Lower leg skin (tissue), 4 donors: ENCODE data around the gene RASSF5. TPM values are rescaled to one million over a fixed set of nuclear protein-coding genes. Genes with fewer than 3 reads are reported as not detected.

Experiments used
- DNase-seq, 2 donors: peaks; one replicate each; pipeline ENCODE4 v3.0.0-alpha.2; 2019; ENCODE audit warnings: low spot score in 2 of 2
- H3K4me3 ChIP-seq: fragments of 200-600 bp; sonication (generic); 2 replicates; pipeline ENCODE4 v1.5.1; 2017; ENCODE audit warnings: mild to moderate bottlenecking, low read depth; ENCODE audit not compliant: poor library complexity, severe bottlenecking
- CTCF ChIP-seq, 3 donors: fragments of 450-650 bp; IDR thresholded peaks; one replicate each; pipeline ENCODE4 v1.5.1; 2016; ENCODE audit warnings: antibody characterized with exemption in 3 of 3, mild to moderate bottlenecking in 3 of 3, moderate library complexity in 2 of 3
- POLR2A ChIP-seq, 2 donors: fragments of 450-650 bp; IDR thresholded peaks; one replicate each; pipeline ENCODE4 v1.6.1; 2016 to 2017; ENCODE audit warnings: antibody characterized with exemption in 2 of 2, mild to moderate bottlenecking in 1 of 2, moderate library complexity in 1 of 2
- WGBS, 2 donors: methylation state at CpG; one replicate each; pipeline ENCODE4 v1.1.5; 2018; 5-methylcytosine and 5-hydroxymethylcytosine counted together
- intact Hi-C: fragments of 100-400 bp; cut with DNase I; formaldehyde crosslinking; loops from one replicate; pipeline ENCODE4 v1.15.0; 2023; ENCODE audit warnings: low total_unique reads
- total RNA-seq, 4 donors: library from RNA; depleted of rRNA; stranded (reverse); fragments of >200 nt; gene quantifications; one replicate each; pipeline ENCODE4 v1.1.0, GENCODE V29; 2016

Gene RASSF5
- total RNA-seq, 4 donors from 2014 or later = 81.3 to 102 (median 86.1) TPM

GRCh38 chr1:206490771-206491405, 16.4 kb upstream of the RASSF5 start:
- intact Hi-C loops = loop anchor here (5.0 kb wide), 1 partner anchor 91 kb away; no protein-coding TSS in a partner anchor
- no peak for TF ChIP-seq CTCF (IDR thresholded peaks at IDR 0.05)
- TF ChIP-seq POLR2A (IDR thresholded peaks at IDR 0.05) = no peak
- no peak overlapping the region for H3K4me3 ChIP-seq
- WGBS, 2 donors = 86 to 88% methylated on average over 12 of the region's 12 CpGs
- no peak for DNase-seq

GRCh38 chr1:206491616-206492015, 15.7 kb upstream of the RASSF5 start:
- no peak for DNase-seq
- H3K4me3 ChIP-seq = no peak overlapping the region
- WGBS, 2 donors = 85 to 90% methylated on average over 4 of the region's 4 CpGs
- intact Hi-C loops = loop anchor here (5.0 kb wide), 1 partner anchor 91 kb away; no protein-coding TSS in a partner anchor
- TF ChIP-seq CTCF (IDR thresholded peaks at IDR 0.05) (no peak), POLR2A (IDR thresholded peaks at IDR 0.05) (no peak)

- no peak for TF ChIP-seq POLR2A (IDR thresholded peaks at IDR 0.05)
- H3K4me3 ChIP-seq = no peak overlapping the region
- 94 to 95% methylated on average over 9 to 10 of the region's 10 CpGs for WGBS, 2 donors
- intact Hi-C loops = loop anchor here (5.0 kb wide), 1 partner anchor 90 kb away; no protein-coding TSS in a partner anchor
- DNase-seq = no peak
Observed at GRCh38 chr1:206492589-206492988, 14.7 kb upstream of the RASSF5 start.

GRCh38 chr1:206493279-206493678, 14.1 kb upstream of the RASSF5 start:
- intact Hi-C loops = loop anchor here (5.0 kb wide), 1 partner anchor 89 kb away; no protein-coding TSS in a partner anchor
- no peak for DNase-seq
- TF ChIP-seq POLR2A (IDR thresholded peaks at IDR 0.05) (no peak), CTCF (IDR thresholded peaks at IDR 0.05) (no peak)
- 88 to 94% methylated on average over 9 of the region's 9 CpGs for WGBS, 2 donors
- no peak overlapping the region for H3K4me3 ChIP-seq

DNA sequence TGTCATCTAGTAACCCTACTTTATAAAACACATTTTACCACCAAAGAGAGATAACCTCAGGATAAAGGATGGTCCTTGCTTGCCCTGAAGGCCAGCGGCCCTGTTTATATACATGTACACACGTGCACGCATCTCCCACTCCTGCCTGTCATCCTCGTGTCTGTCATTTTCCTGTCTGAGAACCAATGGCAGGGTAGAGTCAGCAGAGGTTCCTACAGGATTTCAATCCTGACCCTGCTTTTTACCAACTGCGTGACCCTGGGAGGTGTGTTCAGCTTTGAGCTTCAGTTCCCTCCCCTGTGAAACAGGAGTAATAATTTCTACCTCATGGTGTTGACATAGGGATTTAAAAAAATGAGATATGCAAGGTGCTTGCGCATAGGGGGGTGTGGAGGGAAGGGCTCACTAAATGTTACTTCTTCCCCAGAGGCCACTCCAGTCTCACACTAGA, 12.3 kb upstream of the RASSF5 start:
- H3K4me3 ChIP-seq = no peak overlapping the region
- 87 to 89% methylated on average over 6 of the region's 6 CpGs for WGBS, 2 donors
- intact Hi-C loops = no loop called here
- DNase-seq = no peak
- TF ChIP-seq POLR2A (IDR thresholded peaks at IDR 0.05) (no peak), CTCF (IDR thresholded peaks at IDR 0.05) (no peak)

DNA sequence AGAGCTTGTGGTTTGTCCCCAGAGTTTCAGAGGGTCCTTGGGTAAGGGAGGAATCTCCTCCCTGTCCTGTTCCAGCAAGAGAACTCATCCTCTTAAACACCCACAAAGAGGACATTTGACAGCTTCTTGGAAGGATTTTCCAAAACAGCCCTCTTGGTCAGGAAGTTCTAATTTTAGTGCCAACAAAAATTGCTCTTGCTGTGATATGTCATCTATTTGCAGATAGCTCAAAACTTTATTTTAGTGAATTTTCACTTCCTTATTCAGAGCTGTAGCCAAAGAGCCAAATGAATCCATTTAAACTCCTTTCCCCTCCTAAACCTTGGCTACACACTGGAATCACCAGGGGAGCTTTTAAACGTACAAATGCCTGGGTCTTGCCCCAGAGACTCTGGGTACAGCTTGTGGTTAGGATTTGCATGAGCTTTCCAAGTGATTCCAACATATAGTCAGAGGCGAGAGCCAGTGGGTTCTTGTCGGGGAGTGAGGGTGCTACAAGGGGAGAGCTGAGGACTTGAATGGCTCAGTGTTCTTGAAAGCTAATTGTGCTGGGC, 11.8 kb upstream of the RASSF5 start:
- intact Hi-C loops = no loop called here
- WGBS, 2 donors = 50 to 57% methylated on average over 3 of the region's 3 CpGs

More for the DNA sequence above, 11.8 kb upstream of the RASSF5 start:
- H3K4me3 ChIP-seq = no peak overlapping the region
- TF ChIP-seq CTCF (IDR thresholded peaks at IDR 0.05) (no peak), POLR2A (IDR thresholded peaks at IDR 0.05) (no peak)
- DNase-seq = no peak
